ENCODE measurements around the gene TSG101. TPM values are rescaled to one million over a fixed set of nuclear protein-coding genes. Genes with fewer than 3 reads are reported as not detected.
A peak's percentile ranks its signal among the peaks of the same experiment; 100 is the strongest.

The TSG101 gene
- total and polyA plus RNA-seq, 4 donors, result 29.7 to 53.1 (median 37.8) TPM

GRCh38 chr11:18457450-18457849, 69.3 kb downstream of the TSG101 start:
- Histone ChIP-seq H3K9ac (ENCODE audit: low read depth in 1 of 2, low read length in 2 of 2) (no peak overlapping the region), H3K27me3 (ENCODE audit: control insufficient read depth in 4 of 4, insufficient read depth in 4 of 4, low read length in 3 of 4) (no peaks in the 10 kb centered on the region), H3K27ac (ENCODE audit: low read depth in 1 of 2, low read length in 2 of 2) (no peak overlapping the region), H3K36me3 (ENCODE audit: control insufficient read depth in 4 of 4, insufficient read depth in 3 of 4, low read depth in 1 of 4, low read length in 3 of 4) (no peaks in the 10 kb centered on the region), H3K9me3 (ENCODE audit: control insufficient read depth in 4 of 4, low read length in 3 of 4) (no peaks in the 10 kb centered on the region), H3K4me1 (ENCODE audit: control insufficient read depth in 4 of 4, insufficient read depth in 4 of 4, low read length in 3 of 4) (no peaks in the 10 kb centered on the region), H3K4me3 (ENCODE audit: low read depth in 1 of 3, low read length in 3 of 3) (no peak overlapping the region)
- peak in 1 of 2 donors; percentile 53 for TF ChIP-seq JUND (IDR thresholded peaks at IDR 0.05)
- no peak for TF ChIP-seq TAF1 (conservative IDR thresholded peaks at IDR 0.05)
- WGBS, result 62% methylated on average over 3 of the region's 3 CpGs
- no peak for DNase-seq (ENCODE audit: low spot score)

- no peaks in the 10 kb centered on the region for H3K4me1 ChIP-seq (ENCODE audit: control insufficient read depth in 4 of 4, insufficient read depth in 4 of 4, low read length in 3 of 4)
- no peaks in the 10 kb centered on the region for H3K9me3 ChIP-seq (ENCODE audit: control insufficient read depth in 4 of 4, low read length in 3 of 4)
- no peak within 1 kb of the TSS for H3K27ac ChIP-seq (ENCODE audit: low read depth in 1 of 2, low read length in 2 of 2)
- WGBS, result 46% methylated on average over 47 of the region's 47 CpGs
- TF ChIP-seq GABPA (IDR thresholded peaks at IDR 0.05 in 1 of 2, conservative IDR thresholded peaks at IDR 0.05 in 1 of 2) (no peak), RAD21 (IDR thresholded peaks at IDR 0.05) (no peak)
- no peak within 1 kb of the TSS for H3K9ac ChIP-seq (ENCODE audit: low read depth in 1 of 2, low read length in 2 of 2)
- no peaks in the 10 kb centered on the region for H3K27me3 ChIP-seq (ENCODE audit: control insufficient read depth in 4 of 4, insufficient read depth in 4 of 4, low read length in 3 of 4)
- no peak for DNase-seq (ENCODE audit: low spot score)
- no peaks in the 10 kb centered on the region for H3K36me3 ChIP-seq (ENCODE audit: control insufficient read depth in 4 of 4, insufficient read depth in 3 of 4, low read depth in 1 of 4, low read length in 3 of 4)
- no peak within 1 kb of the TSS for H3K4me3 ChIP-seq (ENCODE audit: low read depth in 1 of 3, low read length in 3 of 3)
Observed at GRCh38 chr11:18455686-18456372, 70.9 kb downstream of the TSG101 start, which contains the start of gene LDHAL6A. Gene LDHAL6A (plus strand): TSS chr11:18455856. CDS start chr11:18456681, 825 bp downstream.

- no peak for DNase-seq (ENCODE audit: low spot score)
- Histone ChIP-seq H3K36me3 (ENCODE audit: control insufficient read depth in 4 of 4, insufficient read depth in 3 of 4, low read depth in 1 of 4, low read length in 3 of 4) (no peaks in the 10 kb centered on the region), H3K9me3 (ENCODE audit: control insufficient read depth in 4 of 4, low read length in 3 of 4) (no peaks in the 10 kb centered on the region), H3K4me1 (ENCODE audit: control insufficient read depth in 4 of 4, insufficient read depth in 4 of 4, low read length in 3 of 4) (no peaks in the 10 kb centered on the region), H3K9ac (ENCODE audit: low read depth in 1 of 2, low read length in 2 of 2) (no peak overlapping the region), H3K27me3 (ENCODE audit: control insufficient read depth in 4 of 4, insufficient read depth in 4 of 4, low read length in 3 of 4) (no peaks in the 10 kb centered on the region), H3K27ac (ENCODE audit: low read depth in 1 of 2, low read length in 2 of 2) (no peak overlapping the region), H3K4me3 (ENCODE audit: low read depth in 1 of 3, low read length in 3 of 3) (no peak overlapping the region)
- no peak for TF ChIP-seq FOXA2 (IDR thresholded peaks at IDR 0.05)
- no peak for TF ChIP-seq MAX (IDR thresholded peaks at IDR 0.05)
- TF ChIP-seq GABPA (IDR thresholded peaks at IDR 0.05 in 1 of 2, conservative IDR thresholded peaks at IDR 0.05 in 1 of 2), result no peak
- TF ChIP-seq HNF4G (IDR thresholded peaks at IDR 0.05), result no peak
- TF ChIP-seq REST (IDR thresholded peaks at IDR 0.05), result no peak
- no peak for TF ChIP-seq NR2F2 (IDR thresholded peaks at IDR 0.05)
- TF ChIP-seq RXRA (IDR thresholded peaks at IDR 0.05), result no peak
- no peak for TF ChIP-seq HNF4A (conservative IDR thresholded peaks at IDR 0.05)
- TF ChIP-seq JUND (IDR thresholded peaks at IDR 0.05), result no peak
- no peak for TF ChIP-seq YY1 (IDR thresholded peaks at IDR 0.05)
- no peak for TF ChIP-seq TAF1 (conservative IDR thresholded peaks at IDR 0.05)
- no peak for TF ChIP-seq EGR1 (IDR thresholded peaks at IDR 0.05; ENCODE audit: low read depth in 2 of 2)
- 87% methylated on average over 2 of the region's 2 CpGs for WGBS
Observed at GRCh38 chr11:18452927-18453326, 73.8 kb downstream of the TSG101 start.

All from liver (tissue), 9 donors.